Subcutaneous adipose tissue (tissue), 4 donors: Measurements from ENCODE around the gene PRSS38. TPM values are rescaled to one million over a fixed set of nuclear protein-coding genes. Genes with fewer than 3 reads are reported as not detected.

Experiments used
- total RNA-seq, 4 donors: library from RNA; depleted of rRNA; stranded (reverse); fragments of >200 nt; gene quantifications; one replicate each; pipeline ENCODE4 v1.1.0, GENCODE V29; 2016
- TF ChIP-seq, protein P1 (sequence below): fragments of 450-650 bp; IDR thresholded peaks from one replicate; pipeline ENCODE4 v1.5.1; 2016; ENCODE audit warnings: low read depth, mild to moderate bottlenecking, control low read depth, antibody characterized with exemption, moderate library complexity

The PRSS38 gene
- total RNA-seq, 4 donors from 2014 or later, result not detected

DNA sequence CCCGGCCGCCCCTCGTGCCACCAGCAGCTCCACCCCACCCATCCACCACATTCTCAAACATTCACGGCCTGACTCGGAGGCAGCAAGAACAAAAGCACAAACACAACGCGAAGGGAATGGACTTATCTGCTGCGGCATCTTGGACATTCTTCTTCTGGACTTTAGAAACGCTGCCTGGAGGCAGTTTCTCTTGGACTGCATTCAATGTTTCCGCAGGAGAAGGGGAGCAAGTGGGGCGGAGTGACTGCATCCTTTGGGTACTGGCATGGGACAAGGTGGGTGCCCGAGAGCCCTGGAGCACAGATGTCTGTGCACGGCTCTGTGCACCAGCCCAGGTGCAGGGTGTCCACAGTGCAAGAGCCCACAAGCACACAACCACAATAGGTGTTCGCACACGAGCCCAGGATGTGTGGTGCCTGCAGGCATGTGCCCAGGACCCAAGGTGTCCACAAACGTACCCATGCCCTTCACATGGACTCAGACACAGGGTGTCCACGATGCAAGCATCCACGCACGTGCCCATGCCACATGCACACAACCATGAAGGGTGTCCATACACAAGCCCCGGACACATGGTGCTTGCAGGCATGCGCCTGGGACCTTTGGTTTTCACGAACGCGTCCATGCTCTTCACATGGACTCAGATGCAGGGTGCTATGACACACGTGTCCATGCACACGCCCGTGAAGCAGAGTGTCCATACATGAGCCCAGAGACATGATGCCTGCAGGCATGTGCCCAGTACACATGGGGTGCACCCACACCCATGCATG, 78.7 kb downstream of the PRSS38 start:
- TF ChIP-seq, protein P1, sequence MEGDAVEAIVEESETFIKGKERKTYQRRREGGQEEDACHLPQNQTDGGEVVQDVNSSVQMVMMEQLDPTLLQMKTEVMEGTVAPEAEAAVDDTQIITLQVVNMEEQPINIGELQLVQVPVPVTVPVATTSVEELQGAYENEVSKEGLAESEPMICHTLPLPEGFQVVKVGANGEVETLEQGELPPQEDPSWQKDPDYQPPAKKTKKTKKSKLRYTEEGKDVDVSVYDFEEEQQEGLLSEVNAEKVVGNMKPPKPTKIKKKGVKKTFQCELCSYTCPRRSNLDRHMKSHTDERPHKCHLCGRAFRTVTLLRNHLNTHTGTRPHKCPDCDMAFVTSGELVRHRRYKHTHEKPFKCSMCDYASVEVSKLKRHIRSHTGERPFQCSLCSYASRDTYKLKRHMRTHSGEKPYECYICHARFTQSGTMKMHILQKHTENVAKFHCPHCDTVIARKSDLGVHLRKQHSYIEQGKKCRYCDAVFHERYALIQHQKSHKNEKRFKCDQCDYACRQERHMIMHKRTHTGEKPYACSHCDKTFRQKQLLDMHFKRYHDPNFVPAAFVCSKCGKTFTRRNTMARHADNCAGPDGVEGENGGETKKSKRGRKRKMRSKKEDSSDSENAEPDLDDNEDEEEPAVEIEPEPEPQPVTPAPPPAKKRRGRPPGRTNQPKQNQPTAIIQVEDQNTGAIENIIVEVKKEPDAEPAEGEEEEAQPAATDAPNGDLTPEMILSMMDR, result no peak

GRCh38 chr1:227894831-227895451, 79.5 kb downstream of the PRSS38 start:
- TF ChIP-seq, protein P1, result no peak

Other genes with a start within 250 kb of the PRSS38 start
- gene JMJD4, start 80.4 kb upstream of the PRSS38 start, total RNA-seq, result 10 to 100 TPM; 11.5 to 22.0 (median 12.4) TPM
- gene SNAP47, start 80.2 kb upstream of the PRSS38 start, total RNA-seq, result 10 to 100 TPM; 18.3 to 24.5 (median 22.6) TPM
- under 1 TPM in 3 of 4 donors, not detected in 1; 0.17 to 0.88 (median 0.57) TPM for gene WNT9A, start 132.3 kb downstream of the PRSS38 start, total RNA-seq
- gene WNT3A, start 191.3 kb downstream of the PRSS38 start, total RNA-seq, result not detected